ENCODE results near the gene ASCC1.

Gene ASCC1

GRCh38 chr10:72122221-72122620 lies 93.9 kb downstream of the ASCC1 start:
- H2AFZ ChIP-seq: no peak overlapping the region
- H3K4me2 ChIP-seq (ENCODE audit: low read length): no peak overlapping the region
- H3K79me2 ChIP-seq: no peaks in the 10 kb centered on the region
- H3K4me3 ChIP-seq (ENCODE audit: low read depth, low read length): no peak overlapping the region
- no peaks in the 10 kb centered on the region for H3K9me3 ChIP-seq (ENCODE audit: control insufficient read depth, low read length)
- TF ChIP-seq CTCF (IDR thresholded peaks at IDR 0.05): no peak
- no peaks in the 10 kb centered on the region for H3K36me3 ChIP-seq (ENCODE audit: control insufficient read depth, insufficient read depth, low read length)
- no peaks in the 10 kb centered on the region for H3K27me3 ChIP-seq (ENCODE audit: control insufficient read depth, insufficient read depth, low read length)
- no peak overlapping the region for H3K27ac ChIP-seq
- H3K9ac ChIP-seq: no peak overlapping the region
- no peaks in the 10 kb centered on the region for H3K4me1 ChIP-seq

- Histone ChIP-seq H3K9me3 (ENCODE audit: control insufficient read depth, low read length) (no peaks in the 10 kb centered on the region), H3K36me3 (ENCODE audit: control insufficient read depth, insufficient read depth, low read length) (no peaks in the 10 kb centered on the region), H3K4me2 (ENCODE audit: low read length) (no peak overlapping the region), H3K4me3 (ENCODE audit: low read depth, low read length) (no peak overlapping the region), H3K4me1 (no peaks in the 10 kb centered on the region), H3K27me3 (ENCODE audit: control insufficient read depth, insufficient read depth, low read length) (no peaks in the 10 kb centered on the region), H3K79me2 (no peaks in the 10 kb centered on the region), H3K9ac (no peak overlapping the region), H2AFZ (no peak overlapping the region), H3K27ac (no peak overlapping the region)
- TF ChIP-seq CTCF (IDR thresholded peaks at IDR 0.05): no peak
Measured at GRCh38 chr10:72121389-72121788, 94.7 kb downstream of the ASCC1 start.

DNA sequence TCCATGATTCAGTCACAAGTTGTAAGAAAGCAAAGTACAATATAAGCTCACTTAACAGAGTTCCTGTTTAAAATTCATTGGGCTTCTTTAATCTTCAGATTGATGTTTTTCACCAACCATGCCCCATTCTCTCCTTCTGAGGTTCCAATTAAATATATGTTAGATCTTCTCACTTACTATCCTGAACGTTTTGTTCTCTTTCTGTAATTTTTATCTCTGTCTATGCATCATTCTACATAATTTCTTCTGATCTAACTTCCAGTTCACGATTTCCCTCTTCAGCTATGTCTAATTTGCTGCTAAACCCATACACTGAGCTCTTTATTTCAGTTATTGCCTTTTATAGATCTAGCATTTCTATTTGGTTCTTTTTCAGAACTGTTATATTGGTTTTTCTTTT lies 99.7 kb downstream of the ASCC1 start:
- no peak overlapping the region for H3K4me3 ChIP-seq (ENCODE audit: low read depth, low read length)
- no peaks in the 10 kb centered on the region for H3K36me3 ChIP-seq (ENCODE audit: control insufficient read depth, insufficient read depth, low read length)
- H3K79me2 ChIP-seq: no peaks in the 10 kb centered on the region
- no peak overlapping the region for H2AFZ ChIP-seq
- H3K9ac ChIP-seq: no peak overlapping the region
- H3K27ac ChIP-seq: no peak overlapping the region
- no peak overlapping the region for H3K4me2 ChIP-seq (ENCODE audit: low read length)
- no peaks in the 10 kb centered on the region for H3K4me1 ChIP-seq
- H3K9me3 ChIP-seq (ENCODE audit: control insufficient read depth, low read length): no peaks in the 10 kb centered on the region
- no peak for TF ChIP-seq CTCF (IDR thresholded peaks at IDR 0.05)
- H3K27me3 ChIP-seq (ENCODE audit: control insufficient read depth, insufficient read depth, low read length): no peaks in the 10 kb centered on the region

DNA sequence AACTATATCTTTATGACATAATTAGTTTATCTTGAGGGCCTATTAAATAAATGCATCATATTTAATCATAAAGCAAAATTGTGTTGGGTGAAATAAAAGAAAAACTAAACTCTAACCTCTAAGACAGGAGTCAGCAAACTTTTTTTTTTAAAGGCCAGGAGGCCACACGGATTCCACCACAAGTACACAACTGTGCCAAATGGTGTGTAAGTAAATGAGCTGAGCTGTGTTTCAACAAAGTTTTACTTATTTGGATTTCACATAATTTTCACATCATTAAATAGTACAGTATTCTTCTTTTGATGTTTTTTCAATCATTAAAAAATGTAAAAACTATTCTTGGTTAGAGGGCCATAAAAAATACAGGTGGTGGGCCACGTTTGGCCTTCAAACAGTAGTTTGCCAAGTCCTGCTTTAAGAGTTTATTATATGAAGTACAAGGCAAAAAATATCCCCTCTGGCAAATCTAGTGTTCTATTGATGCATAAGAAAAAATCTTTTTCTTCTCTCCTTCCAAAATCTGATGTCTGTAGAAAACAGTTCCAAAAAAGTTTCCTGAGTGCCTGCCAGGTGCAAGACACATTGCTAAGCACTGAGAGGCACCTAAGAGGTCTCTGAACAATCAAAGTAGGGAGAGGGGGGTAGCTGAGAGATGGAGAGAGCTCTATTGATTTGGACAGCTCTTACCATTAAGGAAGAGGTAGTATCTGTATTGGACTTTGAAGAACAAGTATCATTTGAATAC lies 101.2 kb downstream of the ASCC1 start:
- Histone ChIP-seq H3K9ac (no peak overlapping the region), H2AFZ (no peak overlapping the region), H3K9me3 (ENCODE audit: control insufficient read depth, low read length) (no peaks in the 10 kb centered on the region), H3K27me3 (ENCODE audit: control insufficient read depth, insufficient read depth, low read length) (no peaks in the 10 kb centered on the region), H3K79me2 (no peaks in the 10 kb centered on the region), H3K4me2 (ENCODE audit: low read length) (no peak overlapping the region), H3K27ac (no peak overlapping the region), H3K4me1 (no peaks in the 10 kb centered on the region), H3K36me3 (ENCODE audit: control insufficient read depth, insufficient read depth, low read length) (no peaks in the 10 kb centered on the region), H3K4me3 (ENCODE audit: low read depth, low read length) (no peak overlapping the region)
- TF ChIP-seq CTCF (IDR thresholded peaks at IDR 0.05): no peak

Data from parathyroid adenoma (tissue), 2 donors.